OCI-LY1 (cell line): ENCODE data around the gene EFNB3.

Experiments
- H2AFZ ChIP-seq: fragments of 200-600 bp; sonication (generic), shearing (Covaris generic); 2 replicates; pipeline ENCODE4 v1.6.0; 2014; ENCODE audit warnings: antibody characterized with exemption, mild to moderate bottlenecking, low read length
- H3F3A ChIP-seq: fragments of 200-600 bp; sonication (generic), shearing (Covaris generic); 2 replicates; pipeline ENCODE4 v1.6.0; 2014; ENCODE audit warnings: mild to moderate bottlenecking, antibody characterized with exemption, low read length, moderate library complexity; ENCODE audit not compliant: insufficient read depth
- H3K27ac ChIP-seq: fragments of 200-600 bp; sonication (generic); 2 replicates; pipeline ENCODE4 v1.5.1; 2014; ENCODE audit warnings: low read length, mixed run types, mild to moderate bottlenecking, low read depth; ENCODE audit not compliant: poor library complexity, severe bottlenecking
- H3K27me3 ChIP-seq: fragments of 200-600 bp; sonication (generic); 2 replicates; pipeline ENCODE4 v1.6.0; 2014; ENCODE audit warnings: antibody characterized with exemption, mild to moderate bottlenecking, low read length, moderate library complexity; ENCODE audit not compliant: insufficient read depth
- H3K36me3 ChIP-seq: fragments of 200-600 bp; sonication (generic); 2 replicates; pipeline ENCODE4 v1.6.1; 2014; ENCODE audit warnings: mild to moderate bottlenecking, antibody characterized with exemption, low read length, moderate library complexity, mixed read lengths; ENCODE audit not compliant: insufficient read depth
- H3K4me1 ChIP-seq: fragments of 200-600 bp; sonication (generic); 2 replicates; pipeline ENCODE4 v1.5.1; 2014; ENCODE audit warnings: mild to moderate bottlenecking, low read length, moderate library complexity; ENCODE audit not compliant: insufficient read depth, severe bottlenecking
- H3K4me2 ChIP-seq: fragments of 200-600 bp; sonication (generic), shearing (Covaris generic); 2 replicates; pipeline ENCODE4 v1.6.1; 2014; ENCODE audit warnings: low read length
- H3K4me3 ChIP-seq: fragments of 200-600 bp; sonication (generic); 2 replicates; pipeline ENCODE4 v1.5.1; 2014; ENCODE audit warnings: low read length, low read depth, mild to moderate bottlenecking, mixed read lengths; ENCODE audit not compliant: poor library complexity, severe bottlenecking
- H3K79me2 ChIP-seq: fragments of 200-600 bp; shearing (Covaris generic); 2 replicates; pipeline ENCODE4 v1.6.1; 2016; ENCODE audit warnings: mixed run types, low read length, mixed read lengths; ENCODE audit not compliant: insufficient read depth
- H3K9ac ChIP-seq: fragments of 200-600 bp; sonication (generic), shearing (Covaris generic); 2 replicates; pipeline ENCODE4 v1.6.1; 2014; ENCODE audit warnings: mild to moderate bottlenecking, low read length, mixed read lengths
- H3K9me2 ChIP-seq: fragments of 200-600 bp; sonication (generic), shearing (Covaris generic); 2 replicates; pipeline ENCODE4 v1.6.1; 2014; ENCODE audit warnings: low read depth, mild to moderate bottlenecking, low read length, mixed read lengths
- H3K9me3 ChIP-seq: fragments of 200-600 bp; shearing (Covaris generic); 2 replicates; pipeline ENCODE4 v1.6.1; 2014; ENCODE audit warnings: low read length, mixed read lengths
- H4K20me1 ChIP-seq: fragments of 200-600 bp; sonication (generic), shearing (Covaris generic); 2 replicates; pipeline ENCODE4 v1.6.0; 2016; ENCODE audit warnings: mild to moderate bottlenecking, low read length; ENCODE audit not compliant: insufficient read depth
- CTCF ChIP-seq: fragments of 200-600 bp; sonication (generic), shearing (Covaris generic); IDR thresholded peaks from 2 replicates; pipeline ENCODE4 v1.5.1; 2017; ENCODE audit warnings: mild to moderate bottlenecking, antibody characterized with exemption, low read length, moderate library complexity, mixed read lengths
- EZH2 ChIP-seq: fragments of 200-600 bp; sonication (generic), shearing (Covaris generic); IDR thresholded peaks from 2 replicates; pipeline ENCODE4 v1.8.0; 2017; ENCODE audit warnings: borderline replicate concordance, mixed run types, mild to moderate bottlenecking, antibody characterized with exemption, low read length, moderate library complexity, mixed read lengths

The EFNB3 gene

GRCh38 chr17:7684851-7685532 lies 20.0 kb upstream of the EFNB3 start:
- Histone ChIP-seq H3K27ac (peak overlapping the region; percentile 95), H2AFZ (no peak overlapping the region), H3K27me3 (no peaks in the 10 kb centered on the region), H3K4me1 (peaks cover 34% of the 10 kb centered on the region), H3F3A (no peaks in the 10 kb centered on the region), H3K9me3 (no peaks in the 10 kb centered on the region), H3K9ac (peak overlapping the region; percentile 99), H3K4me3 (peak overlapping the region; percentile 95), H3K36me3 (peaks cover 37% of the 10 kb centered on the region), H3K4me2 (peak overlapping the region; percentile 81), H3K9me2 (no peaks in the 10 kb centered on the region), H3K79me2 (peaks cover 49% of the 10 kb centered on the region), H4K20me1 (no peaks in the 10 kb centered on the region)
- no peak for TF ChIP-seq EZH2
- no peak for TF ChIP-seq CTCF

DNA sequence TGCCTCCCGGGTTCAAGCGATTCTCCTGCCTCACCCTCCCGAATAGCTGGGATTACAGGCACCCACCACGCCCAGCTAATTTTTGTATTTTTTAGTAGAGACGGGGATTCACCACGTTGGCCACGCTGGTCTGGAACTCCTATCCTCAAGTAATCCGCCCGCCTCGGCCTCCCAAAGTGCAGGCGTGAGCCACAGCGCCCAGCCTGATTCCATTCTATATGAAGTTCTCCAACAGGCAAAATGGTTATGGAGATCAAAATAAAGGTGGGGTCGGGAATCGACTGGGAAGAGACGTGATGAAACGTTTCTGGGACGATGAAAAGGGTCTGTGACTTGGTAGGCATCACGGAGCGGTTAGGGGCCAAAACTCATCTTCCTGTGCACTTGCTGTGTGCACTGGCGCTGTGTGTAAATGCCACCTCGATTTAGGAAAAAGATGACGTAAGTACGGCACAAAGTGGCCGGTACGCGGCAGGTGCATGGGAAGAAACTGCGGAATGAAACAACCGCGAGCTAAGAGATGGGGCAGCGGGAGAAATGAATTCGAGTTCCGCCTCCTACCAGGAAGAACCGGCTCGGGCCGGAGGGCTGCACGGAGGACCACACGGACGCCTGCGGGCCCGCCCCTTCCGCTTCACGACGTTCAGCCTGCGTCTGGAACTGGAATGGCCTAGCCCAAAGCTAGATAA lies 19.3 kb upstream of the EFNB3 start:
- Histone ChIP-seq H3K9me2 (no peaks in the 10 kb centered on the region), H3K27me3 (no peaks in the 10 kb centered on the region), H3K4me3 (peak overlapping the region; percentile 95), H3K4me2 (peak overlapping the region; percentile 81), H2AFZ (no peak overlapping the region), H3K9ac (peak overlapping the region; percentile 99), H3K36me3 (peaks cover 37% of the 10 kb centered on the region), H4K20me1 (no peaks in the 10 kb centered on the region), H3K9me3 (no peaks in the 10 kb centered on the region), H3K79me2 (peaks cover 45% of the 10 kb centered on the region), H3K27ac (peak overlapping the region; percentile 95), H3K4me1 (peaks cover 34% of the 10 kb centered on the region), H3F3A (no peaks in the 10 kb centered on the region)
- TF ChIP-seq EZH2, result no peak
- no peak for TF ChIP-seq CTCF

DNA sequence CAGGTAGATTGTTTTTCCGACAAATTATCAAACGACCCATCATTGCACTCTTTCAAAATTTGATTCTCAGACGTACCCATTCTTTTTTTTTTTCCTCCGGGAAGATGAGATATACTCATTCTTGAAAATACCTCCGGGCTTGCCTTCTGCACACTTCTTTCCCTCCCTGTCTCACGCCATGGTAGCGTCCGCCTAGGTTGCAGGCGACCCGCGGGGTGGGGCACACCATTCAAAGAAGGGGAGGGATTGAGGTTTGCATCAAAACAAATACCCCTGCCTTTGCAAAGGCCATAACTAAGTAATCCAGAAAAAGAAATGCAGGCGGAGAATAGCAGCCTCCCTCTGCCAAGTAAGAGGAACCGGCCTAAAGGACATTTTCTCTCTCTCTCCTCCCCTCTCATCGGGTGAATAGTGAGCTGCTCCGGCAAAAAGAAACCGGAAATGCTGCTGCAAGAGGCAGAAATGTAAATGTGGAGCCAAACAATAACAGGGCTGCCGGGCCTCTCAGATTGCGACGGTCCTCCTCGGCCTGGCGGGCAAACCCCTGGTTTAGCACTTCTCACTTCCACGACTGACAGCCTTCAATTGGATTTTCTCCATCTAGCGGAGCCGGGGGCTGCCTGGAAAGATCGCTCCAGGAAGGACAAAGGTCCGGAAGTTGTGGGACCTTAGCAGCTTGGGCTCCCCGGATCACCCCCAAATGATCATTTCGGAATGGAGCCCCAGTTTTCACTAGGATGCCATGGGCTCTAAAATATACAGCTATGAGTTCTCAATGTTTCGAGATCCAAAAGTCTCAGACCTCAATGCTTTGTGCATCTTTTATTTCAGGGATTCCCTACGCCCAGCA lies 18.6 kb upstream of the EFNB3 start:
- Histone ChIP-seq H3K27me3 (no peaks in the 10 kb centered on the region), H3K9me2 (no peaks in the 10 kb centered on the region)

More for the DNA sequence above, 18.6 kb upstream of the EFNB3 start:
- Histone ChIP-seq H3K9ac (peak overlapping the region; percentile 99), H4K20me1 (no peaks in the 10 kb centered on the region), H3F3A (no peaks in the 10 kb centered on the region), H3K27ac (peak overlapping the region; percentile 95), H2AFZ (no peak overlapping the region), H3K36me3 (peaks cover 37% of the 10 kb centered on the region), H3K9me3 (no peaks in the 10 kb centered on the region), H3K4me3 (peak overlapping the region; percentile 95), H3K4me2 (peak overlapping the region; percentile 81), H3K79me2 (peaks cover 41% of the 10 kb centered on the region), H3K4me1 (peaks cover 34% of the 10 kb centered on the region)
- TF ChIP-seq CTCF (no peak), EZH2 (no peak)
